K562 (cell line): ENCODE measurements around the gene GAA. TPM values are rescaled to one million over a fixed set of nuclear protein-coding genes. Genes with fewer than 3 reads are reported as not detected.

Experiments used
- CAMTA2 ChIP-seq: fragments of 250-450 bp; sonication (Bioruptor Pico); conservative IDR thresholded peaks from 2 replicates; pipeline ENCODE4 v1.5.1; 2022
- FOXM1 ChIP-seq, 2 experiments: fragments of 450-650 bp in 1 of 2; sonication (generic) in 1 of 2; formaldehyde crosslinking in 1 of 2; IDR thresholded peaks; 2 replicates each; pipeline versions ENCODE4 v1.6.1 to v1.9.0; 2017 to 2022; ENCODE audit warnings: low read depth in 2 of 2, mild to moderate bottlenecking in 2 of 2, missing genetic modification reagents in 1 of 2, moderate library complexity in 1 of 2
- HDAC2 ChIP-seq: fragments of 450-650 bp; IDR thresholded peaks from 2 replicates; pipeline ENCODE4 v1.6.1; 2016; ENCODE audit warnings: mild to moderate bottlenecking
- ILF3 ChIP-seq: fragments of 450-650 bp; IDR thresholded peaks from 2 replicates; pipeline ENCODE4 v1.6.1; 2018; ENCODE audit warnings: antibody characterized with exemption, mild to moderate bottlenecking, moderate library complexity, borderline replicate concordance
- KDM2B ChIP-seq: fragments of 250-450 bp; sonication (Bioruptor Pico); IDR thresholded peaks from 2 replicates; pipeline ENCODE4 v1.8.0; 2021; ENCODE audit warnings: mild to moderate bottlenecking, moderate library complexity
- MECOM ChIP-seq: fragments of 250-450 bp; sonication (Bioruptor Pico); IDR thresholded peaks from 2 replicates; pipeline ENCODE4 v1.8.0; 2022; ENCODE audit warnings: inconsistent platforms
- MED1 ChIP-seq: sonication (generic); formaldehyde crosslinking; IDR thresholded peaks from 2 replicates; pipeline ENCODE4 v1.8.1; 2023; ENCODE audit warnings: missing genetic modification reagents, borderline replicate concordance
- NCOR1 ChIP-seq: fragments of 450-650 bp; IDR thresholded peaks from 2 replicates; pipeline ENCODE4 v1.6.1; 2016; ENCODE audit warnings: mild to moderate bottlenecking, moderate library complexity
- PCBP2 ChIP-seq: fragments of 200-400 bp; formaldehyde crosslinking; IDR thresholded peaks from 2 replicates; pipeline ENCODE4 v1.6.1; 2018; ENCODE audit warnings: low read length, low read depth, mild to moderate bottlenecking, moderate library complexity; ENCODE audit not compliant: poor library complexity, severe bottlenecking
- RAD21 ChIP-seq, 2 experiments: fragments of 250-450 bp in 1 of 2; fragments of 450-650 bp in 1 of 2; sonication (Bioruptor Pico) in 1 of 2; formaldehyde crosslinking in 1 of 2; IDR thresholded peaks in 1 of 2; conservative IDR thresholded peaks in 1 of 2; 2 replicates each; pipeline versions ENCODE4 v1.4.0 to v1.8.0; 2020 to 2022; ENCODE audit warnings: mild to moderate bottlenecking in 2 of 2, moderate library complexity in 1 of 2
- SAFB ChIP-seq: fragments of 200-400 bp; formaldehyde crosslinking; IDR thresholded peaks from 2 replicates; pipeline ENCODE4 v1.6.1; 2017; ENCODE audit warnings: low read depth, low read length, borderline replicate concordance
- SRSF1 ChIP-seq: fragments of 200-400 bp; formaldehyde crosslinking; IDR thresholded peaks from 2 replicates; pipeline ENCODE4 v1.6.1; 2017; ENCODE audit warnings: mild to moderate bottlenecking, low read depth, low read length, moderate library complexity
- ZBTB8A ChIP-seq: fragments of 450-650 bp; IDR thresholded peaks from 2 replicates; pipeline ENCODE4 v1.6.1; 2018; ENCODE audit warnings: mild to moderate bottlenecking, moderate library complexity; ENCODE audit not compliant: partially characterized antibody
- ZNF316 ChIP-seq: fragments of 450-650 bp; IDR thresholded peaks from 2 replicates; pipeline ENCODE4 v1.6.1; 2016
- ZNF766 ChIP-seq: fragments of 200-800 bp; sonication (Bioruptor generic); conservative IDR thresholded peaks from 2 replicates; pipeline ENCODE4 v1.6.1; 2016; ENCODE audit warnings: missing genetic modification characterization, missing compliant biosample characterization
- polyA plus RNA-seq, 8 experiments: library from polyadenylated mRNA; depleted of rRNA in 4 of 8; stranded (reverse) in 5 of 8; unstranded in 3 of 8; fragments of >200 nt; fragmentation: Nextera tagmentation in 2 of 8; fragmentation: Illumina TruSeq in 1 of 8; extraction: Ambion mirVana in 2 of 8; extraction: Trizol in 1 of 8; gene quantifications; 2 replicates each; pipeline versions ENCODE4 v1.2.1 to v1.2.3, GENCODE V29; 2011 to 2014; ENCODE audit warnings: inconsistent platforms in 1 of 8, missing spikeins in 1 of 8
- total RNA-seq, 7 experiments: library from RNA; depleted of rRNA in 6 of 7; stranded (reverse); fragments of >200 nt in 6 of 7; fragmentation: Illumina TruSeq in 2 of 7; extraction: Trizol in 2 of 7; gene quantifications; 2 replicates each; pipeline versions ENCODE4 v1.2.1 to v1.2.3, GENCODE V29; 2011 to 2021; ENCODE audit warnings: low replicate concordance in 1 of 7
- TF ChIP-seq, protein P1 (sequence below): sonication (generic); formaldehyde crosslinking; IDR thresholded peaks from 2 replicates; pipeline ENCODE4 v1.8.1; 2022; ENCODE audit warnings: missing genetic modification reagents
- TF ChIP-seq, protein P2 (sequence below): fragments of 250-450 bp; sonication (Bioruptor Pico); IDR thresholded peaks from 2 replicates; pipeline ENCODE4 v1.5.1; 2021; ENCODE audit warnings: mild to moderate bottlenecking
- TF ChIP-seq, protein P3 (sequence below): fragments of 450-650 bp; IDR thresholded peaks from 2 replicates; pipeline ENCODE4 v1.6.1; 2017; ENCODE audit warnings: antibody characterized with exemption
- TF ChIP-seq, protein P4 (sequence below): sonication (generic); formaldehyde crosslinking; IDR thresholded peaks from 2 replicates; pipeline ENCODE4 v1.8.0; 2022; ENCODE audit warnings: missing genetic modification reagents, mild to moderate bottlenecking, borderline replicate concordance

The GAA gene
- total and polyA plus RNA-seq, 9 of the 15 experiments (the other 6 are each of a cell fraction or from before 2014, with no cell fraction given): 0.15 to 6.4 (median 1.7) TPM

DNA sequence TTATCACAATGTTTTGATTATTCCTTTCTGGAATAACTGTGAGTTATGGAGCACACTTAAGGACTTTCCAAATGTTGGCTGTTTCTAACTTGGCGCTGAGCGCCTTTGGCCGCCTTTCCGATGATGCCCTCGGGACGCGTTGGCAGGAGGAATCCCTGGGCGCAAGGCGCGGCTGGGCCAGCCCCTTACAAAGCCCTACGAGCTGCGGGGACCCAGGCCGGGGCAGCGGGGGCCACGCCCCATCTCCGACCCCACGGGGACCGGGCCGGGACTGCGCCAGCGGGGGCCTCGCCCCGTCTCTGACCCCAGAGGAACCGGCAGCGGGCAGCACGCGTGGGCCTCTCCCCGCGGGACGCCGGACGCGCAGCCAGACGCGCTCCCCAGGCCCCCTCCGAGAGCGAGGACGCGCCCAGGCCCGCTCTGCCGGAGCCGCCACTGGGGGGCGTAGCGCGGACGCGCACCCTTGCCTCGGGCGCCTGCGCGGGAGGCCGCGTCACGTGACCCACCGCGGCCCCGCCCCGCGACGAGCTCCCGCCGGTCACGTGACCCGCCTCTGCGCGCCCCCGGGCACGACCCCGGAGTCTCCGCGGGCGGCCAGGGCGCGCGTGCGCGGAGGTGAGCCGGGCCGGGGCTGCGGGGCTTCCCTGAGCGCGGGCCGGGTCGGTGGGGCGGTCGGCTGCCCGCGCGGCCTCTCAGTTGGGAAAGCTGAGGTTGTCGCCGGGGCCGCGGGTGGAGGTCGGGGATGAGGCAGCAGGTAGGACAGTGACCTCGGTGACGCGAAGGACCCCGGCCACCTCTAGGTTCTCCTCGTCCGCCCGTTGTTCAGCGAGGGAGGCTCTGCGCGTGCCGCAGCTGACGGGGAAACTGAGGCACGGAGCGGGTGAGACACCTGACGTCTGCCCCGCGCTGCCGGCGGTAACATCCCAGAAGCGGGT, at the start of gene GAA (continued):
- TF ChIP-seq, protein P1, sequence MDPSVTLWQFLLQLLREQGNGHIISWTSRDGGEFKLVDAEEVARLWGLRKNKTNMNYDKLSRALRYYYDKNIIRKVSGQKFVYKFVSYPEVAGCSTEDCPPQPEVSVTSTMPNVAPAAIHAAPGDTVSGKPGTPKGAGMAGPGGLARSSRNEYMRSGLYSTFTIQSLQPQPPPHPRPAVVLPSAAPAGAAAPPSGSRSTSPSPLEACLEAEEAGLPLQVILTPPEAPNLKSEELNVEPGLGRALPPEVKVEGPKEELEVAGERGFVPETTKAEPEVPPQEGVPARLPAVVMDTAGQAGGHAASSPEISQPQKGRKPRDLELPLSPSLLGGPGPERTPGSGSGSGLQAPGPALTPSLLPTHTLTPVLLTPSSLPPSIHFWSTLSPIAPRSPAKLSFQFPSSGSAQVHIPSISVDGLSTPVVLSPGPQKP (CRISPR knock-in tag): no peak
- peak; percentile 92 for TF ChIP-seq SAFB
- peak; percentile 84; the same call in 1 of the 2 replicates for TF ChIP-seq KDM2B (CRISPR knock-in tag)
- TF ChIP-seq FOXM1 (IDR thresholded peaks at IDR 0.05; ENCODE audit: low read depth): no peak
- TF ChIP-seq FOXM1 (CRISPR knock-in tag; IDR thresholded peaks at IDR 0.05; ENCODE audit: low read depth): peak; percentile 58; the same call in 1 of the 2 replicates
- no peak for TF ChIP-seq MED1 (CRISPR knock-in tag)
- TF ChIP-seq, protein P2, sequence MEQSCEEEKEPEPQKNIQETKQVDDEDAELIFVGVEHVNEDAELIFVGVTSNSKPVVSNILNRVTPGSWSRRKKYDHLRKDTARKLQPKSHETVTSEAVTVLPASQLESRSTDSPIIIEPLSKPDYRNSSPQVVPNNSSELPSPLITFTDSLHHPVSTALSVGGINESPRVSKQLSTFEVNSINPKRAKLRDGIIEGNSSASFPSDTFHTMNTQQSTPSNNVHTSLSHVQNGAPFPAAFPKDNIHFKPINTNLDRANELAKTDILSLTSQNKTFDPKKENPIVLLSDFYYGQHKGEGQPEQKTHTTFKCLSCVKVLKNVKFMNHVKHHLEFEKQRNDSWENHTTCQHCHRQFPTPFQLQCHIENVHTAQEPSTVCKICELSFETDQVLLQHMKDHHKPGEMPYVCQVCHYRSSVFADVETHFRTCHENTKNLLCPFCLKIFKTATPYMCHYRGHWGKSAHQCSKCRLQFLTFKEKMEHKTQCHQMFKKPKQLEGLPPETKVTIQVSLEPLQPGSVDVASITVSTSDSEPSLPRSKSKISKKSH (CRISPR knock-in tag): 0 out of 2 replicates have a peak, but pooled peaks have one; percentile 8
- TF ChIP-seq RAD21 (CRISPR knock-in tag; conservative IDR thresholded peaks at IDR 0.05 in 1 of 2, IDR thresholded peaks at IDR 0.05 in 1 of 2): peak; percentile 42 to 57
- TF ChIP-seq HDAC2: no peak
- TF ChIP-seq ZNF316: no peak
- TF ChIP-seq ZNF766 (CRISPR knock-in tag): peak; percentile 54; the same call in 1 of the 2 replicates
- TF ChIP-seq SRSF1: no peak
- peak; percentile 94 for TF ChIP-seq ILF3
- no peak for TF ChIP-seq ZBTB8A
- TF ChIP-seq PCBP2: no peak
- 0 out of 2 replicates have a peak, but pooled peaks have one; percentile 71 for TF ChIP-seq MECOM (CRISPR knock-in tag)
- no peak for TF ChIP-seq NCOR1
- TF ChIP-seq, protein P3, sequence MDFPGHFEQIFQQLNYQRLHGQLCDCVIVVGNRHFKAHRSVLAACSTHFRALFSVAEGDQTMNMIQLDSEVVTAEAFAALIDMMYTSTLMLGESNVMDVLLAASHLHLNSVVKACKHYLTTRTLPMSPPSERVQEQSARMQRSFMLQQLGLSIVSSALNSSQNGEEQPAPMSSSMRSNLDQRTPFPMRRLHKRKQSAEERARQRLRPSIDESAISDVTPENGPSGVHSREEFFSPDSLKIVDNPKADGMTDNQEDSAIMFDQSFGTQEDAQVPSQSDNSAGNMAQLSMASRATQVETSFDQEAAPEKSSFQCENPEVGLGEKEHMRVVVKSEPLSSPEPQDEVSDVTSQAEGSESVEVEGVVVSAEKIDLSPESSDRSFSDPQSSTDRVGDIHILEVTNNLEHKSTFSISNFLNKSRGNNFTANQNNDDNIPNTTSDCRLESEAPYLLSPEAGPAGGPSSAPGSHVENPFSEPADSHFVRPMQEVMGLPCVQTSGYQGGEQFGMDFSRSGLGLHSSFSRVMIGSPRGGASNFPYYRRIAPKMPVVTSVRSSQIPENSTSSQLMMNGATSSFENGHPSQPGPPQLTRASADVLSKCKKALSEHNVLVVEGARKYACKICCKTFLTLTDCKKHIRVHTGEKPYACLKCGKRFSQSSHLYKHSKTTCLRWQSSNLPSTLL: no peak
- TF ChIP-seq, protein P4, sequence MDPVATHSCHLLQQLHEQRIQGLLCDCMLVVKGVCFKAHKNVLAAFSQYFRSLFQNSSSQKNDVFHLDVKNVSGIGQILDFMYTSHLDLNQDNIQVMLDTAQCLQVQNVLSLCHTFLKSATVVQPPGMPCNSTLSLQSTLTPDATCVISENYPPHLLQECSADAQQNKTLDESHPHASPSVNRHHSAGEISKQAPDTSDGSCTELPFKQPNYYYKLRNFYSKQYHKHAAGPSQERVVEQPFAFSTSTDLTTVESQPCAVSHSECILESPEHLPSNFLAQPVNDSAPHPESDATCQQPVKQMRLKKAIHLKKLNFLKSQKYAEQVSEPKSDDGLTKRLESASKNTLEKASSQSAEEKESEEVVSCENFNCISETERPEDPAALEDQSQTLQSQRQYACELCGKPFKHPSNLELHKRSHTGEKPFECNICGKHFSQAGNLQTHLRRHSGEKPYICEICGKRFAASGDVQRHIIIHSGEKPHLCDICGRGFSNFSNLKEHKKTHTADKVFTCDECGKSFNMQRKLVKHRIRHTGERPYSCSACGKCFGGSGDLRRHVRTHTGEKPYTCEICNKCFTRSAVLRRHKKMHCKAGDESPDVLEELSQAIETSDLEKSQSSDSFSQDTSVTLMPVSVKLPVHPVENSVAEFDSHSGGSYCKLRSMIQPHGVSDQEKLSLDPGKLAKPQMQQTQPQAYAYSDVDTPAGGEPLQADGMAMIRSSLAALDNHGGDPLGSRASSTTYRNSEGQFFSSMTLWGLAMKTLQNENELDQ (CRISPR knock-in tag): no peak
- 0 out of 2 replicates have a peak, but pooled peaks have one; percentile 40 for TF ChIP-seq CAMTA2
